Measurements from ENCODE around the gene FBLN5. TPM values are rescaled to one million over a fixed set of nuclear protein-coding genes. Genes with fewer than 3 reads are reported as not detected.
A peak's percentile ranks its signal among the peaks of the same experiment; 100 is the strongest.

FBLN5 gene
- total and polyA plus RNA-seq, 2 of the 4 experiments (the other 2 are of a cell fraction): 10.6 to 76.4 TPM

DNA sequence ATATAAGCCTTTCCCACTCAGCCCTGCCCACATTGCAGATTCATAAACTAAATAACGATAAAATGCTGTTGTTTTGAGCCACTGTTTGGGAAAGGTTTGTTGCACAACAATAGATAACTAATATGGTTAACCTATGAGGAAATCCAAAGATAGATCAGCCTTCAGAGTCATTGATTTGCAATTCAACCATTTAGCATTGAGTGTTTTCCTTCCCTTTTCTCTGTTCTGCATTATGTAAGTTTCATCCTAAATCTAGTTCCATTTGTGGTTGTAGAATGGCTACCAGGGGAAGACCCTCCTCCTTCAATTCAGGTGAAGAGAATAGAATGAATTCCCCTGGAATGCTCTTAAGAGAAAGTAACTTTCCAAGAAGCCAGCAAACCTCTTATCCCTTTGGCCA is 99.8 kb downstream of the FBLN5 start:
- Histone ChIP-seq H3K14ac (replicated peaks; ENCODE audit: low read depth, low read length) (no peak overlapping the region), H3K23ac (ENCODE audit: low read depth, low read length) (no peak overlapping the region), H2AK5ac (ENCODE audit: low read depth, low read length) (no peak overlapping the region), H2BK120ac (ENCODE audit: low read depth, low read length) (no peak overlapping the region), H2BK5ac (ENCODE audit: low read depth, low read length, poor library complexity, severe bottlenecking) (no peak overlapping the region), H3K4ac (ENCODE audit: low read depth, low read length) (no peak overlapping the region), H3K4me3 (ENCODE audit: insufficient read depth, low read depth, low read length) (no peak overlapping the region), H3K79me1 (ENCODE audit: low read depth in 1 of 2, low read length in 2 of 2) (no peaks in the 10 kb centered on the region), H3K27ac (ENCODE audit: insufficient read depth, low read length) (no peak overlapping the region), H4K8ac (ENCODE audit: low read depth in 2 of 2, low read length in 2 of 2) (no peak overlapping the region), H2AFZ (replicated peaks; ENCODE audit: low read length, poor library complexity) (no peak overlapping the region), H3K4me2 (ENCODE audit: low read depth, low read length) (no peak overlapping the region), H3K9me1 (ENCODE audit: insufficient read depth, low read length) (no peaks in the 10 kb centered on the region), H3K36me3 (ENCODE audit: control insufficient read depth, insufficient read depth, low read length) (no peaks in the 10 kb centered on the region), H3K9ac (ENCODE audit: low read depth, low read length) (no peak overlapping the region), H3K27me3 (ENCODE audit: control insufficient read depth, insufficient read depth, low read length) (peaks cover 2% of the 10 kb centered on the region), H3K4me1 (ENCODE audit: control insufficient read depth, insufficient read depth, low read length) (no peaks in the 10 kb centered on the region), H4K91ac (ENCODE audit: insufficient read depth, low read depth, low read length) (no peak overlapping the region), H3K9me3 (ENCODE audit: control insufficient read depth, insufficient read depth, low read length) (no peaks in the 10 kb centered on the region), H2BK15ac (ENCODE audit: low read depth, low read length) (no peak overlapping the region), H4K20me1 (ENCODE audit: insufficient read depth, low read length) (no peaks in the 10 kb centered on the region), H3K56ac (ENCODE audit: extremely low read depth, insufficient read depth, low read length) (no peak overlapping the region), H4K5ac (ENCODE audit: low read depth, low read length) (no peak overlapping the region), H2BK20ac (ENCODE audit: low read depth, low read length) (no peak overlapping the region), H2AK9ac (replicated peaks; ENCODE audit: low read depth, low read length, poor library complexity) (no peak overlapping the region), H3K18ac (ENCODE audit: low read depth, low read length) (no peak overlapping the region)
- CTCF ChIA-PET: interaction anchor here (0.7 kb wide), 1 partner anchor 49 kb away, joined by 3 read pairs; no protein-coding TSS in a partner anchor
- intact Hi-C loops (cut with micrococcal nuclease) (no loop called here), dilution Hi-C loops (cut with HindIII; ENCODE audit: low sequenced_read_pairs, unreplicated experiment) (no loop called here), in situ Hi-C loops (cut with MboI; ENCODE audit: low sequenced_read_pairs) (no loop called here)
- POLR2A ChIA-PET (ENCODE audit: unreplicated experiment): no interaction called here
- no CpG with 5 or more reads among the region's 1 CpG for WGBS, 2 experiments (ENCODE audit: extremely low coverage in 2 of 2, insufficient read length in 1 of 2)
- DNase-seq (no peak), ATAC-seq (ENCODE audit: low read depth) (no peak)
- BruUV-seq (replicated peaks): no TSS peak
- 0 out of 2 replicates have a peak, but pooled peaks have one; percentile 2 for TF ChIP-seq CEBPB (IDR thresholded peaks at IDR 0.05; ENCODE audit: low read depth, low read length)
- no peak for TF ChIP-seq MXI1 (IDR thresholded peaks at IDR 0.05; ENCODE audit: borderline replicate concordance, low read depth, low read length)

Data from IMR-90 (cell line).